HEK293 (cell line): ENCODE results near the gene NSD1.
"Not testable (repeated sequence)": the region's sequence is repeated elsewhere in the genome, so short reads cannot be mapped to it uniquely, and the experiment has no call there.

Experiments
- CTCF ChIA-PET: fragments of 350-600 bp; formaldehyde crosslinking; extraction: SDS; loops from one replicate; lab custom pipeline; 2021; ENCODE audit warnings: antibody characterized with exemption; lab: Yijun Ruan, JAX
- POLR2A ChIA-PET: fragments of 300-600 bp; formaldehyde crosslinking; extraction: SDS; loops from one replicate; lab custom pipeline; 2020; ENCODE audit warnings: antibody characterized with exemption, inconsistent platforms; lab: Yijun Ruan, JAX
- H3K27ac ChIP-seq: fragments of 200-500 bp; sonication (Bioruptor generic); 2 replicates; pipeline ENCODE4 v1.5.1; 2014; ENCODE audit warnings: low read depth, low read length, control low read depth, inconsistent platforms; ENCODE audit errors: extremely low read depth
- H3K36me3 ChIP-seq, 2 experiments: fragments of 200-500 bp in 1 of 2; sonication (Bioruptor generic) in 1 of 2; 1 replicate in 1 of 2; 2 replicates in 1 of 2; pipeline ENCODE4 v1.5.1; 2014 to 2017; ENCODE audit warnings: inconsistent platforms in 2 of 2, low read length in 2 of 2; ENCODE audit not compliant: control insufficient read depth in 2 of 2, insufficient read depth in 1 of 2
- H3K4me1 ChIP-seq: fragments of 200-500 bp; sonication (Bioruptor generic); 2 replicates; pipeline ENCODE4 v1.5.1; 2014; ENCODE audit warnings: mild to moderate bottlenecking, low read length, inconsistent platforms; ENCODE audit not compliant: control insufficient read depth, insufficient read depth
- H3K4me3 ChIP-seq: 2 replicates; pipeline ENCODE4 v1.5.1; 2011; ENCODE audit warnings: low read depth, mild to moderate bottlenecking, control low read depth, low read length, moderate library complexity
- H3K9me3 ChIP-seq: fragments of 200-500 bp; sonication (Bioruptor generic); 2 replicates; pipeline ENCODE4 v1.5.1; 2014; ENCODE audit warnings: low read depth, low read length, inconsistent platforms; ENCODE audit not compliant: control insufficient read depth, insufficient read depth
- ATF2 ChIP-seq: fragments of 450-650 bp; formaldehyde crosslinking; IDR thresholded peaks from 2 replicates; pipeline ENCODE4 v1.5.1; 2016; ENCODE audit warnings: missing biosample characterization, missing genetic modification characterization, low read depth
- KLF17 ChIP-seq: fragments of 450-650 bp; formaldehyde crosslinking; IDR thresholded peaks from 2 replicates; pipeline ENCODE4 v1.5.1; 2016; ENCODE audit warnings: missing biosample characterization, missing genetic modification characterization
- KLF7 ChIP-seq: fragments of 450-650 bp; formaldehyde crosslinking; IDR thresholded peaks from 2 replicates; pipeline ENCODE4 v1.5.1; 2016; ENCODE audit warnings: missing biosample characterization, missing genetic modification characterization, borderline replicate concordance
- RBAK ChIP-seq: fragments of 450-650 bp; formaldehyde crosslinking; IDR thresholded peaks from 2 replicates; pipeline ENCODE4 v1.5.1; 2016; ENCODE audit warnings: missing biosample characterization, missing genetic modification characterization
- WT1 ChIP-seq: fragments of 450-650 bp; formaldehyde crosslinking; IDR thresholded peaks from 2 replicates; pipeline ENCODE4 v1.5.1; 2016; ENCODE audit warnings: missing biosample characterization, missing genetic modification characterization
- ZNF121 ChIP-seq: fragments of 450-650 bp; formaldehyde crosslinking; IDR thresholded peaks from 2 replicates; pipeline ENCODE4 v1.5.1; 2016; ENCODE audit warnings: missing biosample characterization, missing genetic modification characterization
- ZNF169 ChIP-seq: fragments of 450-650 bp; formaldehyde crosslinking; IDR thresholded peaks from 2 replicates; pipeline ENCODE4 v1.5.1; 2016; ENCODE audit warnings: missing biosample characterization, missing genetic modification characterization
- ZNF362 ChIP-seq: fragments of 450-650 bp; formaldehyde crosslinking; IDR thresholded peaks from 2 replicates; pipeline ENCODE4 v1.5.1; 2016; ENCODE audit warnings: missing biosample characterization, missing genetic modification characterization
- ZNF391 ChIP-seq: fragments of 450-650 bp; formaldehyde crosslinking; IDR thresholded peaks from 2 replicates; pipeline ENCODE4 v1.5.1; 2016; ENCODE audit warnings: low read depth, missing biosample characterization, missing genetic modification characterization, borderline replicate concordance
- ZNF639 ChIP-seq: fragments of 450-650 bp; formaldehyde crosslinking; IDR thresholded peaks from 2 replicates; pipeline ENCODE4 v1.5.1; 2016; ENCODE audit warnings: missing biosample characterization, missing genetic modification characterization
- ZNF660 ChIP-seq: fragments of 450-650 bp; IDR thresholded peaks from 2 replicates; pipeline ENCODE4 v1.5.1; 2018; ENCODE audit warnings: missing biosample characterization, mild to moderate bottlenecking, missing genetic modification characterization
- ZSCAN16 ChIP-seq: fragments of 450-650 bp; formaldehyde crosslinking; IDR thresholded peaks from 2 replicates; pipeline ENCODE4 v1.5.1; 2016; ENCODE audit warnings: missing biosample characterization, missing genetic modification characterization

The NSD1 gene

GRCh38 chr5:177338251-177339106, 204.9 kb downstream of the NSD1 start (continued):
- no peak for TF ChIP-seq RBAK
- TF ChIP-seq, all 188 proteins: peak for 0

- Histone ChIP-seq H3K9me3 (no peaks in the 10 kb centered on the region), H3K36me3 (peaks cover 30 to 70% of the 10 kb centered on the region in 2 experiments), H3K4me3 (no peak overlapping the region), H3K27ac (no peak overlapping the region), H3K4me1 (no peaks in the 10 kb centered on the region)
- CTCF ChIA-PET, result interaction anchor here (0.9 kb wide), 1 partner anchor 12 kb away, joined by 4 read pairs; no protein-coding TSS in a partner anchor
- TF ChIP-seq ZNF391, result no peak
- TF ChIP-seq ZNF169, result no peak
- no peak for TF ChIP-seq ZNF639 (tag by site-specific recombination)
- TF ChIP-seq WT1 (tag by site-specific recombination), result no peak
- no peak for TF ChIP-seq KLF7 (tag by site-specific recombination)
- TF ChIP-seq KLF17 (tag by site-specific recombination), result no peak
- no peak for TF ChIP-seq ZNF660 (tag by site-specific recombination)
- POLR2A ChIA-PET, result no interaction called here
Measured at GRCh38 chr5:177339107-177339638, 205.6 kb downstream of the NSD1 start.

GRCh38 chr5:177343000-177343399, 209.4 kb downstream of the NSD1 start:
- H3K27ac ChIP-seq, H3K4me1 ChIP-seq, H3K9me3 ChIP-seq, H3K4me3 ChIP-seq, POLR2A ChIA-PET: not testable (repeated sequence)
- CTCF ChIA-PET, result interaction anchor here (1.2 kb wide), 1 partner anchor 9 kb away, joined by 5 read pairs; the partner anchor contains the start of gene LMAN2
- peaks cover 37 to 49% of the 10 kb centered on the region in 2 experiments for H3K36me3 ChIP-seq

GRCh38 chr5:177343777-177344176, 210.2 kb downstream of the NSD1 start:
- peaks cover 37 to 41% of the 10 kb centered on the region in 2 experiments for H3K36me3 ChIP-seq
- H3K27ac ChIP-seq, result no peak overlapping the region
- POLR2A ChIA-PET, result interaction anchor here (0.7 kb wide), 1 partner anchor 35 kb away, joined by 8 read pairs; no protein-coding TSS in a partner anchor
- no peaks in the 10 kb centered on the region for H3K9me3 ChIP-seq
- H3K4me1 ChIP-seq, result peaks cover 2% of the 10 kb centered on the region; the same call in 1 of the 2 replicates
- CTCF ChIA-PET, result interaction anchor here (0.7 kb wide), 1 partner anchor 46 kb away, joined by 3 read pairs; no protein-coding TSS in a partner anchor
- no peak for TF ChIP-seq ATF2
- peak; percentile 98 for TF ChIP-seq ZNF121 (tag by site-specific recombination)
- TF ChIP-seq, all 188 proteins: peak for 1
- H3K4me3 ChIP-seq, result no peak overlapping the region

GRCh38 chr5:177344891-177345290, 211.3 kb downstream of the NSD1 start:
- peaks cover 12% of the 10 kb centered on the region; the same call in 1 of the 2 replicates for H3K4me1 ChIP-seq
- TF ChIP-seq ZSCAN16 (no peak), ZNF362 (tag by site-specific recombination) (peak; percentile 89)
- CTCF ChIA-PET, result interaction anchor here (0.6 kb wide), 1 partner anchor 58 kb away, joined by 4 read pairs; no protein-coding TSS in a partner anchor
- POLR2A ChIA-PET, result no interaction called here
- H3K36me3 ChIP-seq, result peaks cover 34 to 37% of the 10 kb centered on the region in 2 experiments
- H3K27ac ChIP-seq, result no peak overlapping the region
- no peak overlapping the region for H3K4me3 ChIP-seq
- H3K9me3 ChIP-seq, result no peaks in the 10 kb centered on the region
